KOPT-K1 (cell line): ENCODE results near the gene OTUB1.
A peak's percentile ranks its signal among the peaks of the same experiment; 100 is the strongest.

Experiments used
- H3K27ac ChIP-seq: fragments of 200-600 bp; sonication (generic); 2 replicates; pipeline ENCODE4 v1.5.1; 2016; ENCODE audit warnings: antibody characterized with exemption, mild to moderate bottlenecking, low read depth, low read length; ENCODE audit not compliant: poor library complexity, severe bottlenecking
- H3K36me3 ChIP-seq: fragments of 200-600 bp; sonication (generic); 2 replicates; pipeline ENCODE4 v1.5.1; 2017; ENCODE audit warnings: antibody characterized with exemption, mild to moderate bottlenecking, low read length, moderate library complexity; ENCODE audit not compliant: insufficient read depth
- H3K9me3 ChIP-seq: fragments of 200-600 bp; sonication (generic); 2 replicates; pipeline ENCODE4 v1.5.1; 2017; ENCODE audit warnings: antibody characterized with exemption, low read length, mild to moderate bottlenecking; ENCODE audit not compliant: insufficient read depth, poor library complexity, severe bottlenecking

Gene OTUB1, protein sequence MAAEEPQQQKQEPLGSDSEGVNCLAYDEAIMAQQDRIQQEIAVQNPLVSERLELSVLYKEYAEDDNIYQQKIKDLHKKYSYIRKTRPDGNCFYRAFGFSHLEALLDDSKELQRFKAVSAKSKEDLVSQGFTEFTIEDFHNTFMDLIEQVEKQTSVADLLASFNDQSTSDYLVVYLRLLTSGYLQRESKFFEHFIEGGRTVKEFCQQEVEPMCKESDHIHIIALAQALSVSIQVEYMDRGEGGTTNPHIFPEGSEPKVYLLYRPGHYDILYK

DNA sequence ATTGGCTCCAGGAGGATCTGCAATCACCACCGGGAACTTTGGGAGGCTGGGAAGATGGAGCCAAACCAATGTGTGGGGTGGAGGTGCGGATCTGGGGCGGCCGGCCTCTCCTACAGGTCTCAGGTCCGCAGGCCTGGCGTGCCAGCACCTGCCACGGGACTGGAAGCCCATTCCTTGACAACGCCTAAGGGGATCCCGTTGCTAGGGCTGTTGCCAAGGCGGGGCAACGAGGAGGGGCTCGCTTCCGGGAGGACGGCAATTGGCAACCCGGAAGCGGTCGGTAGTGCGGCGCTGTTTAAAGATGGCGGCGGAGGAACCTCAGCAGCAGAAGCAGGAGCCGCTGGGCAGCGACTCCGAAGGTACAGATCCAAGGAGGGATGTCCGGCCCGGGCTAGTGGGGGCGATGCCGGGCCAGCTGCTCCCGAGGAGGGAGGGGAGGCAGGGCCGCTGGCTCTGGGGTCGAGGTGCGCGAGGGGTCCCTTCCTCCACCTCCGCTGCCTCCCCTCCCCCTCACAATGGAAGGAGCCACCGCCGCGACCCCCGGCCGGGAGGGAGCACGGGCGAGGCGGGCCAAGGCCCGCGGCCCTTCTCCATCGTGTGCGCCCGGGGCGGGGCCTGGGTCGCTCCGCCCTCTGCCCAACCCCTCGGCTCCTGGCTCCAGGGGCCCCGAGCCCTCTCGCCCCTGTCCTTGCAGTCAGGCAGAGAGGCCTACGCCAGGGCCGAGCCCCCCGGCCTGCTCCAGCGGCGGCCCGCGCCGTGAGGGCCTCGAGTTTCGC lies at the start of gene OTUB1:
OTUB1 (plus strand) TSS at position 283 of the 776 bp plus-strand sequence; CDS start at position 302, 19 bp downstream.
- Histone ChIP-seq H3K9me3 (no peaks in the 10 kb centered on the region), H3K36me3 (peaks cover 35% of the 10 kb centered on the region), H3K27ac (peak within 1 kb of the TSS; percentile 82)

DNA sequence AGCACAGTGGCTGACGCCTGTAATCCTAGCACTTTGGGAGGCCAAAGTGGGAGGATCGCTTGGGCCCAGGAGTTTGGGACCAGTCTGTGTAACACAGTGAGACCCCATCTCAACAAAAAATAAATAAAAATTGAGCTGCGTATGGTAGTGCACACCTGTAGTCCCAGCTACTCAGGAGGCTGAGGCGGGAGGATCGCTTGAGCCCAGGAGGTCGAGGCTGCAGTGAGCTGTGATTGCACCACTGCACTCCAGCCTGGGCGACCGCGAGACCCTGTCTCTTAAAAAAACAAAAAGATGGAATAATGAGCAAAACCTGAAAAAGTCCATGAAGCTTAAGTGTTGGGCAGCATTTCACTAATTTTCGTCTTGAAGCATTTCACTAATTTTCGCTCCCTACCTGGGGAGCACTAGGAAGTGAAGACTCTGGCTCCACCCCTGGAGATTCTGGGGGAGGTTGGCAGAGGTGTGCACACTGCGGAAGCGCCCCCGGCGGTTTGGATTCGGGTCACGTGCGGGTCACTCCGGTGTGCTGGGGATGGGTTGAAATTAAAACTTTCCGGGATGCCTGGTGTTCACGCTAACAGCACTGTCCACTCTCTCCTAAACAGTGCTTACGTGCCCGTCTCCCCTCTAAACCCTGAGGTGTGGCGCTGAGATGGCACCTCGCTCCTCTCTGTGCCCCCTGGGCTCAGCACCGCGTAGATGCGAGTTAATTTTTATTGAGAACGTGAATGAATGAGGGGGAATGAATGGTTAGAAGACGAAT lies 48.3 kb upstream of the OTUB1 start:
- Histone ChIP-seq H3K36me3 (peaks cover 14% of the 10 kb centered on the region), H3K9me3 (no peaks in the 10 kb centered on the region), H3K27ac (peak overlapping the region; percentile 45)

DNA sequence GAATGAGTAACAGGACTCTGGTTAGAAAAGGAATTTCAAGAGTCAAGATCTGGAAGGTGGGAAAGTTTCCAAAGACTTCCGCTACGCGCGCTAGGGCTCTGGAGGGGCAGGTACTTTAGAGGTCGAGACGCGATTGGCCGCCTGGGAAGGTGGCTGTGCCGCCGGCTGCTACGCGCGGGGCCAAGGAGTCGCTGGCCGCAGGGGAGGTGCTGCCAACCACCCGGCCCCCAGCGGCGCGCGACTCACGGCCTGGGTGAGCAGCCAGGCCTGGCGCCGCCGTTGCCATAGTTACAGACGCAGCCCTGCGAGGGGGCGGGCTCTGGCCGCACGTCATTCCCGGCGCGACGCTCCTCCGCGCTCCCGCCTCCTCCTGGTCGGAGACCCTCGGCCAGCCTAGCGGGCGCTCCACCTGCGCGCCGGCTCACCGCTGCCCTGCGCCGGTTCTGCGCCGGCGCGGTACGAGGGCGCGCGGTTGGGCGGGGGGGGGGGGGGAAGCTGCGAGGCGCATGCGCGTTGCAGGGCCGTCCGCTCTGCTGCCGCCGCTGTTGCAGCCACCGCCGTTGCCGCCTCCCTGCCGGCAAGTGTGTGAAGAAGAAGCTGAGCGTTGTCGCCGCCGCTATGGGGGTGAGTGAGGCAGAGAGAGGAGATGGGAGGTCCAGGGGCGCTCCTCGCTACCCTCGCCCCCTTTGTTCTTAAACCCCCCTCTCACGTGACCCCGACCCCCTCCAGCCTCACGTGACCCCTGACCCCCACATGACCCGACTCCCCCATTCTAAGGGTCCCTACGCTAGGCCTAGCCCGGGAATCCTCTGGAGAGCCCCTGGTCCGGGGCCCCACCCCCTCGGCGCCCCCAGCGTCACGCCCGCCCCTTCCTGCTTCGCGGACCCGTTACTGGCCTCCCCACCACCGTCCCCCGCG lies 47.5 kb upstream of the OTUB1 start, which contains the start of gene NAA40:
NAA40 (plus strand) TSS at position 524 of the 918 bp plus-strand sequence; CDS start at position 619, 95 bp downstream.
- Histone ChIP-seq H3K9me3 (no peaks in the 10 kb centered on the region), H3K36me3 (peaks cover 18% of the 10 kb centered on the region), H3K27ac (peak within 1 kb of the TSS; percentile 80)

DNA sequence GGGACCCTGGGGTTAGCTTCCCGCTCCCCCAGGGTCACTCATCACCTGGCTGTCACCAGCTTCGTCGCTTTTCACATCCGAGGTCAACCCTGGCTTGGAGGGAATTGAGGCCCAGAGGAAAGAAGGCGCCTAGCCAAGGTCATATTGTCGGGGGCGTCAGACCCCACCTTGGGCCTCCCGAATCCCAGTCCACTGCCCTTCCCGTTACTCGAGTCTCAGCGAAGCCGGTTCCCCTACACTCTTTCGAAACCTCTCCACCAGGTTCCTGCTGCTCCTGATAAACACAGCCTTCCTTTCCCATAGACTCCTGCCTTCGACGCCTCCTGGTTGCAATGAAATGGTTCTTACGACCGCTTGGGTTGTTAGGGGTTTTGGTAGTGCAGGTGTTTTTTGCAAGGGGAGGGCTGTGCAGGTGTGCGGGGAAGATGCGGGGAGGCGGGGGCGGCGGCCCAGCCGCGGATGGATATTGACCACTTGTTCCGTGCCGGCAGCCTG lies 46.8 kb upstream of the OTUB1 start:
- H3K27ac ChIP-seq, result peak overlapping the region; percentile 80
- H3K9me3 ChIP-seq, result no peaks in the 10 kb centered on the region
- peaks cover 18% of the 10 kb centered on the region for H3K36me3 ChIP-seq

DNA sequence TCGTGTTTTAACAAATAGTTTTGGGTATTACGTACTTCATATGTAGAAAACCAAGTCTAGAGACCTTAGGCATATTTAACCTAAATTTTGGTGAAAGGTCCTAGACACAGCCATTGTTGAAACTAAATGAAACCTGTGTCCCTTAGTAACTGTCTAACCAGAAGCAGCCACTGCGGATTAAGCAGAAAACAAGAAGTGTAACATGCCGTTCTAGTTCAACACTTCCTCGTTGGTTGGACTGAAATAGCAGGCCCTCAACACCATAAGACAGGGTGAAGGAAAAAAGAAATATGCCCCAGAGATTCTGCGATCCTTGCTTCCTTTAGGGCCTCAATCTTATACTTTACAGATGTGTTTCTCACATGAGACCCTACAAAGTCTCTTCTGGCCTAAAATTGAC lies 45.5 kb upstream of the OTUB1 start:
- Histone ChIP-seq H3K27ac (no peak overlapping the region), H3K36me3 (peaks cover 29% of the 10 kb centered on the region), H3K9me3 (no peaks in the 10 kb centered on the region)

DNA sequence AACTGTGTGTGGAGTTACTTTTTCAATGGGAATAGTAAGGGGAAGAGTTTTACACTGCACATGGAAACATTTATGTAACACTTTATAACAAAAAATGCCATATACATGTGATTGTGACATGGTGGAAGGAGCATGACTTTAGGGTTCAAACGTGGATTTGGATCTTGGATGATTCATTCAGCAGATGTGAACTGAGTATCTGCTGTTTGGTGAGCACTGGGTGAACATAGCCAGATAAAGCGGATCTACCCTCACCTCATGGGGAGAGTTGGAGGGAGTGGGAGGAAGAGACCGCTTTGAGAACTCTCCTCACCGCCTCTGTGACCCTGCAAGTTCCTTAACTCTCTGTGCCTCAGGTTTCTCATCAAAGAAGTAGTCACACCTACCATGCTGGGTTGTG lies 44.3 kb upstream of the OTUB1 start:
- Histone ChIP-seq H3K36me3 (peaks cover 40% of the 10 kb centered on the region), H3K27ac (no peak overlapping the region), H3K9me3 (no peaks in the 10 kb centered on the region)

DNA sequence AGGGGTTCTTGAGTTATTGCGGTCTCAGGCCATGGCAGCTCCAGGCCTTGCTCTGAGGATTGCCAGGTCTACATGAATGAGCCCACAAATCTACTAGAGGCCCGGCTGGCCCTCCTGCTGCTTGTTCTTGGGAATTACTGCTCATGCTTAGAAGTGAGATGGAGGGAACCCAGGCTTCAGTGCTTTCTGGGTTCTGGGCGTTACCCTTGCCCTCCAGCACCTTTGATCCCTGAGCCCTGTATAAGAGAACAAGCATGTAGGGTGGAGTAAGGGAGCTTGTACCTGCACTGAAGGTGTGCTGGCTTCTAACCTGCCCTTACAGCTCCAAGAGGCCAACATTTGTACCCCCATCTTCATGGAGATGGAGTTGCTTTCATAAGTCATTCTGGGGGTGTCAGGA lies 43.4 kb upstream of the OTUB1 start:
- H3K36me3 ChIP-seq, result peaks cover 47% of the 10 kb centered on the region
- H3K9me3 ChIP-seq, result no peaks in the 10 kb centered on the region
- no peak overlapping the region for H3K27ac ChIP-seq

DNA sequence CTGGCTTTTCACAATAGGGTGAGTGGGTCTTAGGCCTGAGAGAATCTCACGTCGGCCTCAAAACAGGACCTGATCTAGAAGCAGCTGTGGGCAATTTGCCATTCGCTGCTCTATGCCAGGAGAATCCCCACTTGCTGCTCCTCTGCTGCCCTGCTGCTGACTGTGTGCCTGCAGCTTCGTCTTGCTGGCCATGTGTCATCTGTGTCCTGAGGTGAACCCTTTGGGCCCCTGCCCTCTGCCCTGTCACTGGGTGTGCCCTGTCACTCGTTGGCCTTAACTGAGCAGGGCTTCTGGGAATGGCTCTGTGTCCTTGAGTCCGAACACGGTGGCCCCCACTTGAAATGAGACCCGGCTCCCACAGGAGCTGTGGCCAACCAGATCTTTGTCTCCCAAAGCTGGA lies 41.3 kb upstream of the OTUB1 start:
- Histone ChIP-seq H3K9me3 (no peaks in the 10 kb centered on the region), H3K27ac (no peak overlapping the region), H3K36me3 (peaks cover 67% of the 10 kb centered on the region)

DNA sequence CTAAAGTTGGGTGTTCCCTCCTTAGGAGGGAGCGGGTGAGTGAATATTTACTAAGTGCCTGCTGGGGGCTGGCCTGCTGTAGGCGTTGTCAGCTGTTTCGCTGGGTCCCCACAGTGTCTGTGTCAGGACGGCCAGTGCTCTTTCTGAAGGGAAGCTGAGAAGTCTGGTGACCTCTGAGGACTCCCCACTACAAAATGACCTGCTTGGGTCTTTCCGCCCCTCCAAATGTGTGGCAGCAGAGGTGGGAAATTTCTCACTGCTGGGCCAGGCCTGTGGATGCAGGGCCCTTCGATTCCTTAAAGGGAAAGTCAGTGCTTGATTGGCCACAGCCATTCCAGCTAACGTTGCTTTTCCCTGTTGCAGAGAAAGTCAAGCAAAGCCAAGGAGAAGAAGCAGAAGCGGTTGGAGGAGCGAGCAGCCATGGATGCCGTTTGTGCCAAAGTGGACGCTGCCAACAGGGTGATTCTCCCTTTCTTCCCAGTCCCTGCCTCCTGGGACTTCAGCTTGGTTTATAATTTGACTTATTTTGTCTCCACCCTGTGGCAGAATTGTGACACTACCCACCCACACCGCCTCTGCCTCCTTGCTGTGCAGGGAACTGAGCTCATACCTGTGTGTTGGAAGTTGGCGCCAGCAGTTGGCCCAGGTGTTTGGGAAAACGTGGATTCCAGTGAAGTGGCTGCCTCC lies 40.6 kb upstream of the OTUB1 start:
- no peak overlapping the region for H3K27ac ChIP-seq
- H3K36me3 ChIP-seq, result peaks cover 73% of the 10 kb centered on the region
- H3K9me3 ChIP-seq, result no peaks in the 10 kb centered on the region

DNA sequence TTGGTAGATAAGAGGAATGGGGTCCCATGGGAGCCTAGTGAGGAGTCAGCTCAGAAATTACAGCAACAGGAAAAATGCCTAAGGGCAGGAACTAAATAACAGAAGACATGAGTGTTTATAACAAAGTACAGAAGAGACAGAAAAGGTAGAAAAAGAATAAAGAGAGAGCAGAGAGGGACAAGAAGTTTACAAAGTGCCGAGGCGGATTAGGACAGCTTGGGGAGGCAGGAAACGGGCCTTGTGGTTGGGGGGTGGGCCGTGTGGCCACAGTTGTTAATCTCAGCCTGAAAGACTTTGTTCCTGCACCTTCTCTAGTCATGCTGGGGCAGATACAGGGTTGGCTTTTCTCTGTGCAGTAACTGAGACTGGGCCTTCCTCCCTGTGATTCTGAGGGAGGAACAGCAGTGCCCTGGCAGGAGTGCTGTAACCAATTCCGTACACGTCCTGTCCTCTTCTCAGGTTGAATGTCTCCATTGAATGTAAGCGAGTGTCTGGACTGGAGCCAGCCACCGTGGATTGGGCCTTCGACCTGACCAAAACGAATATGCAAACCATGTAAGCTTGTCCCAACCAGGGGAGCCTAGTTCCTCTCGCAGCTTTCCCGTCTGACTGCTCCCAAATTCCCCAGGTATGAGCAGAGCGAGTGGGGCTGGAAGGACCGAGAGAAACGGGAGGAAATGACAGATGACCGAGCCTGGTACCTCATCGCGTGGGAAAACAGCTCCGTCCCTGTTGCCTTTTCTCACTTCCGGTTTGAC lies 34.3 kb upstream of the OTUB1 start:
- H3K27ac ChIP-seq, result peak overlapping the region; percentile 50
- no peaks in the 10 kb centered on the region for H3K9me3 ChIP-seq
- H3K36me3 ChIP-seq, result peaks cover 87% of the 10 kb centered on the region

DNA sequence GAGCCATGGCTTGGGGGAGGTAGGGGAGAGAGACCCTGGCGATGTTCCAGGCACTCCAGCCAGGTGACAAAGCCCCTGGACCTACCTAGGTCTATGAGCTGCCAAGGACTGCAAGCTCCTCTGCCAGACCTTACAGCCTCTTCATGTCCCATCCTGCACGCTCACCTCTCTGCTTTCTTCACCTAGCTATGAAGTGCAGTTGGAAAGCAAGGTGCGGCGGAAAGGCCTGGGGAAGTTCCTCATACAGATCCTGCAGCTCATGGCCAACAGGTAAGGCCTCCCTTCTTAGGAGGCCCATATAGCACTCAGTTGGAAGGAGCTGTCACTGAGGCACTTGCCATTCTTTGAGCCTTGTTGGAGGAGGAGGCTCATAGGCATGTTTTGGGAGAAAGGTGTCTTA lies 33.7 kb upstream of the OTUB1 start:
- peak overlapping the region; percentile 50 for H3K27ac ChIP-seq
- H3K9me3 ChIP-seq, result no peaks in the 10 kb centered on the region
- peaks cover 86% of the 10 kb centered on the region for H3K36me3 ChIP-seq

DNA sequence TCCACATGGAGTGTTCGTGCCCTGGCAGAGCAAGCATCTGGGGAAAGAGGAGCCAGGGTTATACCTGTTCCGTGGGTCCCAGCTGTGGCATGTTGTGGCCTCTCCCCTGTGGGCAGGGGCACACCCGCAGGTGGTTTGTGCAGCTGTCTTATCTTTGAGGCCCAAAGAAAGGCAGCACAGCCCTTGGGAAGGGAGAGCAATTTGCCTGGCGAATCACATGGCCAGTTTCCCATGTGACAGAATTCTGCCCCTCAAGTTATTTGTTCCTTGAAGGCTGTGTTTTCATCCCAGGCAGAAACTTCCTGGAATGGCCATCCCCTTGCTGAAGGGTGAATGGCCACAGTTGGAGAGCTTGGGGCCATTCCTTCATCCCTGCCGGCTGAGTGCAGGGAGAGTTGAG lies 28.2 kb upstream of the OTUB1 start:
- Histone ChIP-seq H3K9me3 (no peaks in the 10 kb centered on the region), H3K36me3 (peaks cover 53% of the 10 kb centered on the region), H3K27ac (no peak overlapping the region)
